ENCODE data around the gene ARID5B.

- TF ChIP-seq CTCF (tag by site-specific recombination; IDR thresholded peaks at IDR 0.05) = no peak
- no peak for TF ChIP-seq ZNF513 (tag by site-specific recombination; IDR thresholded peaks at IDR 0.05)
- TF ChIP-seq ZNF26 (tag by site-specific recombination; IDR thresholded peaks at IDR 0.05) = no peak
- TF ChIP-seq HOXA7 (CRISPR knock-in tag; IDR thresholded peaks at IDR 0.05; ENCODE audit: borderline replicate concordance) = no peak
- TF ChIP-seq ZNF157 (tag by site-specific recombination; IDR thresholded peaks at IDR 0.05) = no peak
- TF ChIP-seq ZNF660 (tag by site-specific recombination; IDR thresholded peaks at IDR 0.05) = no peak
- no peak for TF ChIP-seq INSM2 (tag by site-specific recombination; IDR thresholded peaks at IDR 0.05)
Measured at GRCh38 chr10:62121187-62121530, 219.7 kb downstream of the ARID5B start.

Data from HEK293 (cell line).